GM18519 (cell line): Measurements from ENCODE around the gene FMO2.

ENCODE experiments used
- ATAC-seq: cut with Tn5 transposase; IDR thresholded peaks from one replicate; pipeline ENCODE4 v1.9.1; 2021; ENCODE audit warnings: mild to moderate bottlenecking, moderate library complexity; ENCODE audit not compliant: unreplicated experiment, low FRiP score

The FMO2 gene

GRCh38 chr1:171251952-171252300 is 66.8 kb downstream of the FMO2 start:
- no peak for ATAC-seq

DNA sequence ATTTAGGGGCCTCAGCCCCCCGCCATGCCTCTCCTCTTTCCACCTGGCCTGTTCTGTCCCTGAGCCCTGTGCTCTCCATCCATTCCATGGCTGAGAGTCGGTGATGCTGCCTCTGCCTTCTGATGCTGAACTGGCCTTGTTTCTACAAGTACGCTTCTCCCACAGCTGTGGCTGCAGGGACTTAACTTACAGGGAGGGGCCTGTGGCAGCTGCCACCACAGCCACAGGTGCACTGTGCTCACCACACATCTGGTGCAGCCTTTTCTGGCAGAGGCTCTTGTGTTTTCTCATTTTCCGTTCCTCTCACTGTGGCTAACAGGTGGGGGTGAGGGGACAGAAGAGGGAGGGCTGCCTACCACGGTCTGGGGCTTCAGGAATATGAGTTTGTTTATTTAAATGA is 67.4 kb downstream of the FMO2 start:
- ATAC-seq: peak; percentile 65

DNA sequence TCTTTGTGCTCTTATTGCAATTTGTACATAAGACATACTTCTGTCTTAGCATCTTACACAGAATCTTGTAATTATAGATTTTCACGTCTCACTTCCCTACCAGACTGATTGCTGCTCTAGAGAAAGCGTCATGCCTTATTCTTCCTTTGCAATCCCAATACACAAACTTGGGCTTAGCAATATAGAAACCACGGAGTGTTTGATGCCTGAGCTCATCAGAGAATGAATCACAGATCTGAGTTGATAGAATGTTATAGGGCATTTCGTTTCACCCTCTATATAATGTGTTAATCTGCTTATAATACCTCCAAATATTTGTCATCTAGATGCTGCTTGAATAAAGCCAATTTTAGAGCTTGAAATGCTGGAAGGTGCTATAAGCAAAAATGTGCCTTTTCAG is 69.8 kb downstream of the FMO2 start:
- ATAC-seq: no peak

- ATAC-seq: no peak
Observed at GRCh38 chr1:171256940-171257606, 72.0 kb downstream of the FMO2 start.

- ATAC-seq: no peak
Observed at GRCh38 chr1:171257607-171258076, 72.5 kb downstream of the FMO2 start.

GRCh38 chr1:171258429-171258828 is 73.3 kb downstream of the FMO2 start:
- ATAC-seq: no peak

- no peak for ATAC-seq
Observed at GRCh38 chr1:171258943-171259342, 73.8 kb downstream of the FMO2 start.
